H1 (cell line): ENCODE results near the gene VPS13D. TPM values are rescaled to one million over a fixed set of nuclear protein-coding genes. Genes with fewer than 3 reads are reported as not detected.

Source experiments
- CTCF ChIA-PET: fragments of 300-600 bp; sonication (Branson Sonifier 250); formaldehyde crosslinking; loops from one replicate; lab custom pipeline; 2021; ENCODE audit not compliant: partially characterized antibody; lab: Charles Lee
- POLR2A ChIA-PET: fragments of 300-600 bp; sonication (Branson Sonifier 250); formaldehyde crosslinking; loops from one replicate; lab custom pipeline; 2021; ENCODE audit warnings: inconsistent platforms; ENCODE audit not compliant: partially characterized antibody; lab: Charles Lee
- DNase-seq, 2 experiments: peaks; one replicate each; pipeline versions ENCODE4 v3.0.0 to v3.0.0-alpha.2; 2010 to 2022; ENCODE audit warnings: low spot score in 2 of 2, low read depth in 1 of 2, mixed read lengths in 1 of 2
- FAIRE-seq: peaks from 2 replicates; lab custom pipeline; 2011; peaks lifted over from hg19 to GRCh38; lab: Jason Lieb, UNC
- H2AFZ ChIP-seq: 2 replicates; pipeline ENCODE4 v1.8.1; 2012; ENCODE audit warnings: low read length, inconsistent platforms
- H2AK5ac ChIP-seq: 2 replicates; pipeline ENCODE4 v1.6.1; 2013; ENCODE audit warnings: low read depth, low read length
- H2BK120ac ChIP-seq: replicated peaks from 2 replicates; pipeline ENCODE3; 2013; ENCODE audit warnings: low read depth, low read length, inconsistent platforms
- H2BK12ac ChIP-seq: 2 replicates; pipeline ENCODE4 v1.6.1; 2013; ENCODE audit warnings: low read depth, low read length
- H2BK15ac ChIP-seq: 2 replicates; pipeline ENCODE4 v1.6.1; 2013; ENCODE audit warnings: low read length
- H2BK20ac ChIP-seq: 2 replicates; pipeline ENCODE4 v1.6.1; 2013; ENCODE audit warnings: low read length
- H2BK5ac ChIP-seq: 2 replicates; pipeline ENCODE4 v1.6.1; 2013; ENCODE audit warnings: low read depth, low read length
- H3K14ac ChIP-seq: 2 replicates; pipeline ENCODE4 v1.6.1; 2013; ENCODE audit warnings: inconsistent platforms; ENCODE audit not compliant: insufficient read length
- H3K18ac ChIP-seq: 2 replicates; pipeline ENCODE4 v1.6.1; 2013; ENCODE audit warnings: low read length; ENCODE audit errors: extremely low read depth
- H3K23ac ChIP-seq: 2 replicates; pipeline ENCODE4 v1.6.1; 2013; ENCODE audit warnings: inconsistent platforms; ENCODE audit not compliant: insufficient read length
- H3K23me2 ChIP-seq: 2 replicates; pipeline ENCODE4 v1.6.1; 2013; ENCODE audit warnings: low read depth, low read length
- H3K27ac ChIP-seq: 2 replicates; pipeline ENCODE4 v1.6.1; 2011; ENCODE audit warnings: low read depth, low read length, inconsistent platforms
- H3K27me3 ChIP-seq, 4 experiments: replicated peaks in 1 of 4; 1 replicate in 1 of 4; 2 replicates in 3 of 4; pipeline versions ENCODE4 v1.6.1 to v1.8.1; 2011 to 2013; ENCODE audit warnings: low read length in 3 of 4, mild to moderate bottlenecking in 3 of 4, inconsistent platforms in 2 of 4, mixed read lengths in 2 of 4, moderate library complexity in 1 of 4; ENCODE audit not compliant: control insufficient read depth in 3 of 4, insufficient read depth in 3 of 4; ENCODE audit errors: extremely low read depth in 1 of 4
- H3K36me3 ChIP-seq, 4 experiments: 2 replicates each; pipeline versions ENCODE4 v1.6.1 to v1.8.1; 2011 to 2013; ENCODE audit warnings: mild to moderate bottlenecking in 4 of 4, low read length in 3 of 4, moderate library complexity in 2 of 4, control low read depth in 1 of 4, inconsistent platforms in 1 of 4; ENCODE audit not compliant: insufficient read depth in 4 of 4, control insufficient read depth in 2 of 4
- H3K4ac ChIP-seq: replicated peaks from 2 replicates; pipeline ENCODE3; 2013; ENCODE audit warnings: low read length, low read depth, mixed read lengths, inconsistent platforms; ENCODE audit not compliant: insufficient read length
- H3K4me1 ChIP-seq, 4 experiments: replicated peaks in 1 of 4; 1 replicate in 1 of 4; 2 replicates in 3 of 4; pipeline versions ENCODE4 v1.6.1 to v1.8.1; 2011 to 2013; ENCODE audit warnings: low read length in 3 of 4, inconsistent platforms in 2 of 4, mixed read lengths in 1 of 4; ENCODE audit not compliant: insufficient read depth in 4 of 4, control insufficient read depth in 3 of 4
- H3K4me2 ChIP-seq, 2 experiments: 2 replicates each; pipeline versions ENCODE4 v1.6.1 to v1.8.1; 2011 to 2013; ENCODE audit warnings: low read depth in 2 of 2, low read length in 2 of 2, control low read depth in 1 of 2, inconsistent platforms in 1 of 2, mild to moderate bottlenecking in 1 of 2; ENCODE audit not compliant: insufficient read depth in 1 of 2
- H3K4me3 ChIP-seq, 4 experiments: fragments of 200-600, 300-600 bp in 1 of 4; sonication (generic), shearing (Covaris generic), sonication (Bioruptor Twin) in 1 of 4; 2 replicates each; pipeline versions ENCODE4 v1.5.1 to v1.8.1; 2011 to 2016; ENCODE audit warnings: low read length in 4 of 4, low read depth in 3 of 4, control low read depth in 2 of 4, inconsistent platforms in 2 of 4, mild to moderate bottlenecking in 2 of 4, mixed read lengths in 1 of 4, moderate library complexity in 1 of 4; ENCODE audit not compliant: insufficient read depth in 2 of 4; ENCODE audit errors: extremely low read depth in 1 of 4
- H3K56ac ChIP-seq: replicated peaks from 2 replicates; pipeline ENCODE3; 2013; ENCODE audit warnings: low read depth, mild to moderate bottlenecking, mixed read lengths, low read length, inconsistent platforms; ENCODE audit not compliant: insufficient read length
- H3K79me1 ChIP-seq: 2 replicates; pipeline ENCODE4 v1.6.1; 2013; ENCODE audit warnings: low read depth, low read length, control low read depth
- H3K79me2 ChIP-seq, 2 experiments: 2 replicates each; pipeline versions ENCODE4 v1.6.1 to v1.8.1; 2012 to 2013; ENCODE audit warnings: low read length in 2 of 2, mild to moderate bottlenecking in 2 of 2, inconsistent platforms in 1 of 2; ENCODE audit not compliant: insufficient read depth in 2 of 2, control insufficient read depth in 1 of 2
- H3K9ac ChIP-seq, 4 experiments: replicated peaks in 1 of 4; 1 replicate in 1 of 4; 2 replicates in 3 of 4; pipeline versions ENCODE4 v1.6.1 to v1.8.1; 2011 to 2013; ENCODE audit warnings: low read depth in 3 of 4, low read length in 3 of 4, control low read depth in 2 of 4, mild to moderate bottlenecking in 2 of 4, moderate library complexity in 2 of 4, inconsistent platforms in 1 of 4; ENCODE audit errors: extremely low read depth in 1 of 4
- H3K9me3 ChIP-seq, 2 experiments: 2 replicates each; pipeline versions ENCODE4 v1.6.1 to v1.8.1; 2012 to 2013; ENCODE audit warnings: mild to moderate bottlenecking in 2 of 2, moderate library complexity in 2 of 2, control low read depth in 1 of 2, inconsistent platforms in 1 of 2, low read depth in 1 of 2, low read length in 1 of 2, mixed read lengths in 1 of 2; ENCODE audit not compliant: insufficient read depth in 2 of 2
- H4K20me1 ChIP-seq, 2 experiments: replicated peaks in 1 of 2; 2 replicates each; pipeline versions ENCODE3 to v1.8.1; 2011 to 2013; ENCODE audit warnings: inconsistent platforms in 2 of 2, low read length in 2 of 2, mild to moderate bottlenecking in 1 of 2; ENCODE audit not compliant: insufficient read depth in 2 of 2, control insufficient read depth in 1 of 2
- H4K5ac ChIP-seq: 2 replicates; pipeline ENCODE4 v1.6.1; 2013; ENCODE audit warnings: low read length, low read depth, mixed read lengths, inconsistent platforms; ENCODE audit not compliant: insufficient read length
- H4K8ac ChIP-seq: 2 replicates; pipeline ENCODE4 v1.8.0; 2013; ENCODE audit warnings: mild to moderate bottlenecking, moderate library complexity, low read length, inconsistent platforms; ENCODE audit not compliant: insufficient read depth; ENCODE audit errors: extremely low read depth
- H4K91ac ChIP-seq: replicated peaks from 2 replicates; pipeline ENCODE3; 2013; ENCODE audit warnings: low read length, mixed read lengths, inconsistent platforms; ENCODE audit not compliant: insufficient read length
- CREB1 ChIP-seq: IDR thresholded peaks from 2 replicates; pipeline ENCODE4 v1.6.1; 2012; ENCODE audit warnings: inconsistent platforms
- JUND ChIP-seq: IDR thresholded peaks from 2 replicates; pipeline ENCODE4 v1.6.1; 2011; ENCODE audit warnings: mild to moderate bottlenecking, improper control_type of control experiment, low read length
- SAP30 ChIP-seq: fragments of 300-600 bp; sonication (generic); IDR thresholded peaks from 2 replicates; pipeline ENCODE4 v1.7.1; 2012; ENCODE audit warnings: low read length, moderate library complexity, mild to moderate bottlenecking, inconsistent platforms; ENCODE audit not compliant: insufficient read depth, insufficient replicate concordance
- polyA plus RNA-seq, 7 experiments: library from polyadenylated mRNA; depleted of rRNA in 3 of 7; stranded (reverse) in 5 of 7; unstranded in 2 of 7; fragments of >200 nt in 5 of 7; fragments of 200-250 nt in 2 of 7; gene quantifications; 1 replicate in 5 of 7; 2 replicates in 1 of 7; 4 replicates in 1 of 7; pipeline versions ENCODE4 v1.2.1 to v1.2.3, GENCODE V29; 2011 to 2013; ENCODE audit warnings: missing spikeins in 2 of 7, mixed read lengths in 2 of 7
- total RNA-seq: library from RNA; stranded (reverse); fragmentation: NEBNext Ultra II Directional; extraction: Animal tissue kit (Norgen Biotek cat#: 25700); gene quantifications from 2 replicates; pipeline ENCODE4 v1.2.1, GENCODE V29; 2021
- TF ChIP-seq, protein P1 (sequence below): IDR thresholded peaks from 2 replicates; pipeline ENCODE4 v1.6.1; 2011; ENCODE audit warnings: low read depth, mild to moderate bottlenecking, low read length; ENCODE audit not compliant: insufficient read depth

VPS13D gene
- total and polyA plus RNA-seq, 2 of the 8 experiments (the other 6 are each of a cell fraction or from before 2014, with no cell fraction given), result 10.9 to 31.2 TPM

DNA sequence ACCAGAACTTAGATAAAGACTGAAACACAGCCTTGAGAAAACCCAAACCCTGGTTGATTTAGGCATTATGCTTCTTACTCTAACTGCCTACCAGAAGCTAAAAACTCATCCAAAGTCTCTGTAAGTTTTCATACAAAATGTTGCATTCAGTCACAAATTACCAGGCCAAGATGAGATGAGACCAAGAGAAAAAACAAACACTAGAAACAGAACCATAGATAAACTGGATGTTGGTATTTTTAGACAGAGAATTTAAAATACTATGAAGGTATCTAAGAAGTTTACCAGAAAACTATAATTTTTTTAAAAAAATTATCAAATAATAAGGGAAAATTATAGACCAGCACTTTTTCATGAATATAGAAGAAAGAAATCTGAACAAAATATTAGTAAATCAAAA is 180.5 kb downstream of the VPS13D start:
- POLR2A ChIA-PET, result no interaction called here
- Histone ChIP-seq H2BK15ac (no peak overlapping the region), H3K9me3 (peaks cover 7 to 8% of the 10 kb centered on the region in 2 experiments; a peak in 2 of 4 replicates), H2BK5ac (no peak overlapping the region), H3K4me3 (no peak overlapping the region), H3K23ac (no peak overlapping the region), H4K20me1 (no peaks in the 10 kb centered on the region), H3K9ac (no peak overlapping the region), H4K5ac (no peak overlapping the region), H2AFZ (no peak overlapping the region), H3K27ac (no peak overlapping the region), H2BK12ac (no peak overlapping the region), H3K79me2 (no peaks in the 10 kb centered on the region), H3K23me2 (no peaks in the 10 kb centered on the region), H3K18ac (no peak overlapping the region), H3K4me2 (no peak overlapping the region), H4K8ac (no peak overlapping the region), H3K27me3 (no peaks in the 10 kb centered on the region), H3K4me1 (no peaks in the 10 kb centered on the region), H3K14ac (no peak overlapping the region), H3K4ac (no peak overlapping the region), H4K91ac (no peak overlapping the region), H3K56ac (no peak overlapping the region), H2BK20ac (no peak overlapping the region), H2BK120ac (no peak overlapping the region), H3K79me1 (no peaks in the 10 kb centered on the region), H3K36me3 (peaks cover 0 to 14% (median 3%) of the 10 kb centered on the region in 4 experiments; a peak in 3 of 8 replicates), H2AK5ac (no peak overlapping the region)
- FAIRE-seq (no peak), DNase-seq (no peak)
- CTCF ChIA-PET, result interaction anchor here (1.1 kb wide), 1 partner anchor 101 kb away, joined by 3 read pairs; no protein-coding TSS in a partner anchor
- TF ChIP-seq, protein P1, sequence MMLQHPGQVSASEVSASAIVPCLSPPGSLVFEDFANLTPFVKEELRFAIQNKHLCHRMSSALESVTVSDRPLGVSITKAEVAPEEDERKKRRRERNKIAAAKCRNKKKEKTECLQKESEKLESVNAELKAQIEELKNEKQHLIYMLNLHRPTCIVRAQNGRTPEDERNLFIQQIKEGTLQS, result no peak
- no peak for TF ChIP-seq JUND
- TF ChIP-seq SAP30, result no peak
- TF ChIP-seq CREB1, result no peak
